HepG2 (cell line): ENCODE measurements around the gene GNG4. TPM values are rescaled to one million over a fixed set of nuclear protein-coding genes. Genes with fewer than 3 reads are reported as not detected.

Experiments
- ATAC-seq: fragments of 200-7000 bp; cut with Tn5 transposase; 3 replicates; pipeline ENCODE4 v1.9.1; 2020; ENCODE audit warnings: mild to moderate bottlenecking, moderate library complexity
- BruUV-seq: library from RNA; stranded (reverse); fragments of 400-500 nt; replicated peaks from 2 replicates; lab custom pipeline; 2021; lab: Mats Ljungman, UMichigan
- CTCF ChIA-PET: fragments of 300-600 bp; formaldehyde crosslinking; extraction: SDS; loops from one replicate; lab custom pipeline; 2021; ENCODE audit warnings: low total read pairs, inconsistent platforms, low intra/inter-chr PET ratio; lab: Yijun Ruan, JAX
- POLR2A ChIA-PET: fragments of 350-600 bp; sonication (Branson Sonifier 250); formaldehyde crosslinking; loops from one replicate; lab custom pipeline; 2020; ENCODE audit warnings: antibody characterized with exemption, inconsistent platforms; lab: Yijun Ruan, JAX
- DNase-seq: peaks from one replicate; pipeline ENCODE4 v3.0.0-alpha.2; 2015; ENCODE audit warnings: low spot score
- FAIRE-seq: peaks from 3 replicates; lab custom pipeline; 2011; peaks lifted over from hg19 to GRCh38; lab: Jason Lieb, UNC
- H2AFZ ChIP-seq: one replicate; pipeline ENCODE4 v1.6.1; 2011; ENCODE audit warnings: low read length, inconsistent platforms
- H3K27ac ChIP-seq: fragments of 300-600 bp; 3 replicates; pipeline ENCODE4 v1.8.0; 2011; ENCODE audit warnings: mixed run types, mild to moderate bottlenecking, mixed read lengths, low read length, inconsistent platforms; ENCODE audit not compliant: insufficient read depth; ENCODE audit errors: extremely low read length
- H3K27me3 ChIP-seq, 2 experiments: fragments of 200-600 bp in 1 of 2; 2 replicates in 1 of 2; 3 replicates in 1 of 2; pipeline versions ENCODE4 v1.6.0 to v1.8.0; 2011; ENCODE audit warnings: low read length in 2 of 2, mild to moderate bottlenecking in 2 of 2, moderate library complexity in 2 of 2, inconsistent platforms in 1 of 2; ENCODE audit not compliant: insufficient read depth in 2 of 2, control insufficient read depth in 1 of 2
- H3K36me3 ChIP-seq, 2 experiments: fragments of 200-600 bp in 1 of 2; replicated peaks in 1 of 2; 2 replicates in 1 of 2; 3 replicates in 1 of 2; pipeline versions ENCODE4 v1.5.1 to v1.8.0; 2011; ENCODE audit warnings: low read length in 2 of 2, inconsistent platforms in 1 of 2; ENCODE audit not compliant: insufficient read depth in 2 of 2, control insufficient read depth in 1 of 2
- H3K4me1 ChIP-seq: 2 replicates; pipeline ENCODE4 v1.5.1; 2012; ENCODE audit warnings: low read length, inconsistent platforms; ENCODE audit not compliant: insufficient read depth
- H3K4me2 ChIP-seq: 2 replicates; pipeline ENCODE4 v1.6.0; 2011; ENCODE audit warnings: low read depth, low read length, inconsistent platforms
- H3K4me3 ChIP-seq, 3 experiments: fragments of 200-600 bp in 1 of 3; sonication (generic), shearing (Covaris generic) in 1 of 3; replicated peaks in 1 of 3; 2 replicates each; pipeline ENCODE4 v1.5.1; 2011 to 2016; ENCODE audit warnings: low read length in 3 of 3, inconsistent platforms in 2 of 3, low read depth in 2 of 3, mild to moderate bottlenecking in 2 of 3, control low read depth in 1 of 3, mixed read lengths in 1 of 3; ENCODE audit not compliant: insufficient read depth in 1 of 3
- H3K79me2 ChIP-seq: one replicate; pipeline ENCODE4 v1.6.1; 2011; ENCODE audit warnings: low read length, inconsistent platforms; ENCODE audit not compliant: insufficient read depth
- H3K9ac ChIP-seq: 2 replicates; pipeline ENCODE4 v1.6.0; 2011; ENCODE audit warnings: mild to moderate bottlenecking, low read depth, low read length, inconsistent platforms; ENCODE audit not compliant: insufficient read depth
- H3K9me3 ChIP-seq: 2 replicates; pipeline ENCODE4 v1.5.1; 2012; ENCODE audit warnings: mild to moderate bottlenecking, low read length
- H4K20me1 ChIP-seq: 2 replicates; pipeline ENCODE4 v1.6.0; 2011; ENCODE audit warnings: inconsistent platforms, mild to moderate bottlenecking, low read length, moderate library complexity; ENCODE audit not compliant: insufficient read depth
- FOXP1 ChIP-seq, 2 experiments: fragments of 450-650 bp in 1 of 2; IDR thresholded peaks; 2 replicates each; pipeline ENCODE4 v1.6.1; 2017 to 2018; ENCODE audit warnings: antibody characterized with exemption in 1 of 2
- HMG20B ChIP-seq: conservative IDR thresholded peaks from 2 replicates; pipeline ENCODE4 v1.6.1; 2016; ENCODE audit warnings: missing genetic modification reagents, missing compliant biosample characterization
- NFATC3 ChIP-seq: sonication (generic); formaldehyde crosslinking; IDR thresholded peaks from 2 replicates; pipeline ENCODE4 v1.5.1; 2020; ENCODE audit warnings: mild to moderate bottlenecking, missing genetic modification reagents
- SCMH1 ChIP-seq: sonication (generic); formaldehyde crosslinking; IDR thresholded peaks from 2 replicates; pipeline ENCODE4 v1.9.0; 2021; ENCODE audit warnings: missing genetic modification reagents, mild to moderate bottlenecking, borderline replicate concordance
- TRIM24 ChIP-seq: sonication (generic); formaldehyde crosslinking; IDR thresholded peaks from 2 replicates; pipeline ENCODE4 v1.8.0; 2022; ENCODE audit warnings: mild to moderate bottlenecking, missing genetic modification reagents
- YY1 ChIP-seq: IDR thresholded peaks from 2 replicates; pipeline ENCODE4 v1.6.1; 2011; ENCODE audit warnings: low read length, low read depth, moderate library complexity, mild to moderate bottlenecking; ENCODE audit not compliant: insufficient read depth, insufficient replicate concordance
- ZBTB10 ChIP-seq: sonication (generic); formaldehyde crosslinking; IDR thresholded peaks from 2 replicates; pipeline ENCODE4 v1.4.0; 2020; ENCODE audit warnings: missing genetic modification reagents, borderline replicate concordance
- ZBTB3 ChIP-seq: sonication (generic); formaldehyde crosslinking; IDR thresholded peaks from 2 replicates; pipeline ENCODE4 v1.4.0; 2020; ENCODE audit warnings: low read depth, mild to moderate bottlenecking, moderate library complexity, missing genetic modification reagents, borderline replicate concordance
- ZBTB39 ChIP-seq: sonication (generic); formaldehyde crosslinking; IDR thresholded peaks from 2 replicates; pipeline ENCODE4 v1.5.0; 2020; ENCODE audit warnings: missing genetic modification reagents
- ZKSCAN5 ChIP-seq: sonication (generic); formaldehyde crosslinking; IDR thresholded peaks from 2 replicates; pipeline ENCODE4 v1.5.1; 2020; ENCODE audit warnings: mild to moderate bottlenecking, missing genetic modification reagents
- ZNF281 ChIP-seq: sonication (generic); formaldehyde crosslinking; IDR thresholded peaks from 2 replicates; pipeline ENCODE4 v1.4.0; 2020; ENCODE audit warnings: missing genetic modification reagents, borderline replicate concordance
- ZSCAN9 ChIP-seq: IDR thresholded peaks from 2 replicates; pipeline ENCODE4 v1.6.1; 2016; ENCODE audit warnings: borderline replicate concordance
- WGBS: methylation state at CpG from one replicate; pipeline ENCODE4 v1.1.6; 2017; ENCODE audit warnings: low lambda C conversion rate; 5-methylcytosine and 5-hydroxymethylcytosine counted together
- in situ Hi-C: cut with HindIII; loops from 2 replicates; pipeline ENCODE4 v1.10.0; 2017; ENCODE audit warnings: low pct_unique_long_range_greater_than_20kb; ENCODE audit not compliant: extremely low pct_ligation_motif_present
- intact Hi-C: fragments of 100-400 bp; cut with micrococcal nuclease; formaldehyde crosslinking; loops from one replicate; pipeline ENCODE4 v1.10.0; 2022; ENCODE audit not compliant: unreplicated experiment
- polyA plus RNA-seq, 8 experiments: library from polyadenylated mRNA; depleted of rRNA in 3 of 8; stranded (reverse) in 7 of 8; unstranded in 1 of 8; fragments of >200 nt; fragmentation: Illumina TruSeq in 4 of 8; extraction: Trizol in 4 of 8; gene quantifications; 2 replicates each; pipeline versions ENCODE4 v1.2.1 to v1.2.3, GENCODE V29; 2011 to 2016; ENCODE audit warnings: low read depth in 4 of 8, missing spikeins in 1 of 8, mixed read lengths in 1 of 8; ENCODE audit not compliant: insufficient read depth in 1 of 8
- total RNA-seq, 5 experiments: library from RNA; depleted of rRNA; stranded (reverse); fragments of >200 nt; fragmentation: Illumina TruSeq; extraction: Trizol; gene quantifications; 2 replicates each; pipeline ENCODE4 v1.2.3, GENCODE V29; 2016; ENCODE audit warnings: low read depth in 1 of 5

The GNG4 gene
- total and polyA plus RNA-seq, 2 of the 13 experiments (the other 11 are each of a cell fraction or from before 2014, with no cell fraction given): 27.1 to 69.5 TPM

GRCh38 chr1:235557495-235557894 lies 92.1 kb downstream of the GNG4 start:
- ChIA-PET CTCF (no interaction called here), POLR2A (no interaction called here)
- Histone ChIP-seq H3K4me1 (0 out of 2 replicates have a peak, but pooled peaks cover 7% of the 10 kb centered on the region), H3K79me2 (no peaks in the 10 kb centered on the region), H3K27ac (no peak overlapping the region), H3K4me3 (no peak overlapping the region), H3K9ac (no peak overlapping the region), H2AFZ (no peak overlapping the region), H3K36me3 (peaks cover 1 to 13% of the 10 kb centered on the region in 2 experiments; a peak in 1 of 5 replicates), H3K9me3 (no peaks in the 10 kb centered on the region), H4K20me1 (no peaks in the 10 kb centered on the region), H3K27me3 (no peaks in the 10 kb centered on the region), H3K4me2 (no peak overlapping the region)
- in situ Hi-C loops: no loop called here
- BruUV-seq: no TSS peak
- intact Hi-C loops: no loop called here
- ATAC-seq (peak; percentile 59), FAIRE-seq (no peak), DNase-seq (no peak)
- 88% methylated on average over 8 of the region's 8 CpGs for WGBS
- no peak for TF ChIP-seq HMG20B (CRISPR knock-in tag)
- no peak for TF ChIP-seq ZKSCAN5 (CRISPR knock-in tag)
- no peak for TF ChIP-seq ZNF281
- no peak for TF ChIP-seq SCMH1 (CRISPR knock-in tag)
- no peak for TF ChIP-seq NFATC3 (CRISPR knock-in tag)
- no peak for TF ChIP-seq ZSCAN9 (CRISPR knock-in tag)
- TF ChIP-seq ZBTB10 (CRISPR knock-in tag): no peak
- TF ChIP-seq FOXP1 (IDR thresholded peaks at IDR 0.05): no peak
- no peak for TF ChIP-seq FOXP1 (CRISPR knock-in tag; IDR thresholded peaks at IDR 0.05)
- no peak for TF ChIP-seq TRIM24
- no peak for TF ChIP-seq ZBTB39 (CRISPR knock-in tag)
- no peak for TF ChIP-seq YY1
- no peak for TF ChIP-seq ZBTB3
